Testis (tissue), 3 donors: ENCODE data around the gene ROBO1. TPM values are rescaled to one million over a fixed set of nuclear protein-coding genes. Genes with fewer than 3 reads are reported as not detected.

Source experiments
- DNase-seq: peaks from one replicate; pipeline ENCODE4 v3.0.0-alpha.2; 2019
- H3K27ac ChIP-seq, 2 donors: fragments of 200-600 bp; sonication (generic); one replicate each; pipeline ENCODE4 v1.5.1; 2019
- H3K27me3 ChIP-seq: fragments of 200-600 bp; sonication (generic); one replicate; pipeline ENCODE4 v1.5.1; 2019
- H3K36me3 ChIP-seq: fragments of 200-600 bp; sonication (generic); one replicate; pipeline ENCODE4 v1.5.1; 2017; ENCODE audit warnings: low read depth; ENCODE audit errors: missing control alignments
- H3K4me1 ChIP-seq: fragments of 200-600 bp; sonication (generic); one replicate; pipeline ENCODE4 v1.5.1; 2019
- H3K4me3 ChIP-seq, 2 donors: fragments of 200-600 bp; sonication (generic); one replicate each; pipeline ENCODE4 v1.5.1; 2017 to 2019
- H3K9me3 ChIP-seq: fragments of 200-600 bp; sonication (generic); one replicate; pipeline ENCODE4 v1.5.1; 2017
- CTCF ChIP-seq, 3 experiments: fragments of 450-650 bp in 2 of 3; fragments of 200-600 bp in 1 of 3; sonication (generic) in 1 of 3; IDR thresholded peaks; one replicate each; pipeline ENCODE4 v1.5.1; 2016 to 2019; ENCODE audit warnings: antibody characterized with exemption in 3 of 3, mild to moderate bottlenecking in 2 of 3, moderate library complexity in 1 of 3
- POLR2A ChIP-seq: fragments of 450-650 bp; IDR thresholded peaks from one replicate; pipeline ENCODE4 v1.6.1; 2017; ENCODE audit warnings: antibody characterized with exemption, mild to moderate bottlenecking, moderate library complexity
- WGBS, 2 donors: methylation state at CpG; one replicate each; pipeline ENCODE4 v1.1.5; 2018; 5-methylcytosine and 5-hydroxymethylcytosine counted together
- intact Hi-C: fragments of 100-400 bp; cut with DNase I; formaldehyde crosslinking; loops from one replicate; pipeline ENCODE4 v1.15.1; 2023; ENCODE audit warnings: low total_unique reads
- polyA plus RNA-seq: library from polyadenylated mRNA; stranded (reverse); fragments of 350-450 nt; fragmentation: Illumina TruSeq; extraction: RNeasy Lipid Tissue Mini Kit (QIAGEN cat#74804); gene quantifications from one replicate; pipeline ENCODE4 v1.2.3, GENCODE V29; 2014; ENCODE audit warnings: low read depth, low replicate concordance; ENCODE audit not compliant: insufficient read depth
- total RNA-seq, 2 donors: library from RNA; depleted of rRNA; stranded (reverse); fragments of >200 nt; gene quantifications; one replicate each; pipeline ENCODE4 v1.2.3, GENCODE V29; 2016

The ROBO1 gene
- total and polyA plus RNA-seq, 3 donors from 2014 or later: 39.4 to 45.1 (median 42.6) TPM

GRCh38 chr3:78919021-78919755, 848.6 kb downstream of the ROBO1 start:
- intact Hi-C loops: no loop called here
- DNase-seq: no peak
- H3K27me3 ChIP-seq: no peaks in the 10 kb centered on the region
- H3K9me3 ChIP-seq: no peaks in the 10 kb centered on the region
- 85 to 86% methylated on average over 5 of the region's 5 CpGs for WGBS, 2 donors
- no peak overlapping the region for H3K4me3 ChIP-seq
- TF ChIP-seq POLR2A (no peak), CTCF (IDR thresholded peaks at IDR 0.05) (no peak)
- no peaks in the 10 kb centered on the region for H3K4me1 ChIP-seq
- no peaks in the 10 kb centered on the region for H3K36me3 ChIP-seq
- no peak overlapping the region for H3K27ac ChIP-seq

GRCh38 chr3:78918361-78919020, 849.3 kb downstream of the ROBO1 start:
- no peak for DNase-seq
- Histone ChIP-seq H3K36me3 (no peaks in the 10 kb centered on the region), H3K27ac (no peak overlapping the region), H3K4me1 (no peaks in the 10 kb centered on the region), H3K27me3 (no peaks in the 10 kb centered on the region), H3K9me3 (no peaks in the 10 kb centered on the region), H3K4me3 (no peak overlapping the region)
- TF ChIP-seq POLR2A (no peak), CTCF (IDR thresholded peaks at IDR 0.05) (no peak)
- 88 to 89% methylated on average over 1 of the region's 1 CpG for WGBS, 2 donors
- intact Hi-C loops: no loop called here

GRCh38 chr3:78917536-78917935, 850.3 kb downstream of the ROBO1 start:
- Histone ChIP-seq H3K36me3 (no peaks in the 10 kb centered on the region), H3K4me3 (no peak overlapping the region), H3K9me3 (no peaks in the 10 kb centered on the region), H3K27me3 (no peaks in the 10 kb centered on the region), H3K4me1 (no peaks in the 10 kb centered on the region), H3K27ac (no peak overlapping the region)
- intact Hi-C loops: no loop called here
- no peak for DNase-seq
- no peak for TF ChIP-seq POLR2A
- TF ChIP-seq CTCF (IDR thresholded peaks at IDR 0.05): no peak
- WGBS, 2 donors: 79 to 81% methylated on average over 2 of the region's 2 CpGs

- Histone ChIP-seq H3K4me1 (no peaks in the 10 kb centered on the region), H3K27ac (no peak overlapping the region), H3K9me3 (no peaks in the 10 kb centered on the region), H3K36me3 (no peaks in the 10 kb centered on the region), H3K4me3 (no peak overlapping the region), H3K27me3 (no peaks in the 10 kb centered on the region)
- DNase-seq: no peak
- 41 to 59% methylated on average over 2 of the region's 2 CpGs for WGBS, 2 donors
- no peak for TF ChIP-seq POLR2A
- TF ChIP-seq CTCF (IDR thresholded peaks at IDR 0.05): no peak
- intact Hi-C loops: no loop called here
Observed at GRCh38 chr3:78913711-78914110, 854.1 kb downstream of the ROBO1 start.
